Tongue (tissue), 2 donors: ENCODE data around the gene BTRC. TPM values are rescaled to one million over a fixed set of nuclear protein-coding genes. Genes with fewer than 3 reads are reported as not detected.

Source experiments
- DNase-seq: peaks from one replicate; pipeline ENCODE4 v3.0.0-alpha.2; 2015
- total RNA-seq: library from RNA; depleted of rRNA; stranded (reverse); fragments of >200 nt; gene quantifications from one replicate; pipeline ENCODE4 v1.2.3, GENCODE V29; 2014

Gene BTRC
- total RNA-seq, 1 donor from 2014 or later = 22.9 TPM

DNA sequence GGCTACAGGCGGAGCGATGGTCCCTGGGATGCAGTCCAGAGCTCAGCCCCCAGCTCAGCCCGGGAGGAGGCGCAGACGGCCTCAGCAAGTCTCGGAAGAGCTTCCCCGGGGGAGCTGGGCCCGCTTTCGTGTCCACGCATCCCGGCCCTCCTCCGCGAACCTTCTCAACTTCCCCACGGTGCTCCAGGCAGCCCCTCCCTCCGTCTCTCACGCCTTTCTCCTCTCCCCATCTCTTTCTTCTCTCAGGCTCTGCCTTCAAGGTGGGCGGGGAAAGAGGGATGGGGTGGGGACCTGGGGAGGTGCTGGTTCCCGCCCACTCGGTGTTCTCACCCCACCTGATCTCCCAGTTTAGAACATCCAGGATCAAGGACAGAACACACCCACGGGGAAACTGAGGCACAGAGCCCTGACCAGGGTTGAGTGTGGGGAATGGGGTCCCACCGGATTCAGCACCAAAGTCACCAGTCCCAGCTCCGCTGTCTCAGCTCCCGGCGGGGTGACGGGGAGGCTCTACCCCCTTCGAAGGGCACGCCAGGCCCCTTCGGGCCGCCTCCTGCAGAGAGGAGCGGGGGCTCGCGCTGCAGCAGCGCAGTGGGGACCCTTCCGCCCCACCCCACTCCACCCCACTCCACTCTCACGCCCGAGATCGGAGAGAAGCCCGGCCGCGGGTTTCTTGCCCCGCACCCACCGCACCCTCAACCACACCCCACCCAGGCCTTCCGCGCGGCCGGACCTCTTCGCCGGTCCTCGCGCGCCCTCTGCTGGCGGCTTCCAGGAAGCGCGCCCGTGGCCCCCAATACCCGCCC, 215.9 kb downstream of the BTRC start:
- DNase-seq = peak; percentile 91

DNA sequence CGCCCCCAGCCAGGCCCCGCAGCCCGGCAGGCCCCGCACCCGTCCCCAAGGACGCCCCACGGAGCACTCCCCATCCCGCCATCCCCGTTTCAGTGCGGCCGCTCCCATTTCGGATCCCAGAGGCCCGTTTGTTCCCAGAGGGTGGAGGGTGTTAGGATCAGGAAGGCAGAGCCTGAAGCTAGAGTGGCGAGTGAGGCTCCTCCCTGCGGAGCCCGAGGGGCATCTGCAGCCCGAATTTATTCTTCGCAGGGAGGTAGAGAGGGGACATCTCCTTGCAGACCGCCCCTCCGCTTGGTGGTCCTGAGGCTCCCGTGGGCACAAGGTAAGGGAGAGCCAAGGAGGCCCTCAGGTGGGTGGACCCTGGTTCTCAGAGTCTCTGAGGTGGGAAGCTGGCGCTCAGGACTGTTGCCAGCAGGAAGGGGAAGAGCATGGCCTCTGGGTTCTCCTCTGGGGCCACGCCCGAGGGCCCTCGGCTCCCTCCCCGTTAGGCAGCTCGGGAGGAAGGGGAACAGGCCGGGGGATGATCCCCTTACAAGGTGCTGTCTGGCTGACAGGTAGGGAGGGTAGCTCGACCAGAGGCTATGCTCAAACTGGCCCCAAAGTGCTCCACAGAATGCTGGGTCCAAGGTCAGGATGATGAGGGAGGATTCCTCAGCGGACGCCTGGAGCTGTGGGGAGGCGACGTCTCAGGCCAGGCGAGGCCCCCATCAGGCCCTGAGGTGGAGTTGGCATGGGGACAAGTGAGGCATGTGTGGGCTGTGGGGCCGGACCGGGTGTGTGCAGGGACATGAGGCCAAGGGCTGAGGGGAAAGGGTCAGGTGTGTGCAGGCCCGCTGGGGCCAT, 216.7 kb downstream of the BTRC start:
- DNase-seq = no peak

DNA sequence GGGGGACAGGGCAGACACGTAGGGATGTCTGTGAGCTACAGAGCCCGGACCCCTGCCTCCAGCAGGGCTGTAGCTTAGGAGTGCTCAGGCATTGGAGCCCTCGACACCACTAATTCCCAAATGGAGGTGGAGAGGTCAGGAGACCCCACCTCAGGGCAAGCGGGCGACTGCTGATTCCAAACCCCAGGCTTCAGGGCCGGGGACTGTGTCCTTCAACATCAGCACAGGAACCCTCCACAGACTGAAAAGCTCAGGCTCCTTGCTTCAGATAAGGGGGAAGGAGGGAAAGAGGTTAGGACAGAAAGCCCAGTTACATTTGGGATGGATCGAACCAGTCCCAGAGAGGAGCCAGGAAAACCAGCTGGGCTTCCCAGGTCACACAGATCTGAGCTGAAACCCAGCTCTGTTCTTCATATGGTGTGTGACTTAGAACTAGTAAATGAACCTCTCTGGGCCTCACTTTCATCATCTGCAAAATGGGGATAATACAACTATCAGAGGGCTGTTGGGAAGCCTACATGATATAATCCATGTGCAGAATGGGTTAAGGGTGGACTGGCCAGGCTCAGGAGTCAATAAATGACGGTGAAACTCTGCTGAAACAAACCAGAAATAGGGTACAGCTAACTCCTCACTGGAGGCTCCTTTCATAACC, 217.4 kb downstream of the BTRC start:
- DNase-seq = no peak

DNA sequence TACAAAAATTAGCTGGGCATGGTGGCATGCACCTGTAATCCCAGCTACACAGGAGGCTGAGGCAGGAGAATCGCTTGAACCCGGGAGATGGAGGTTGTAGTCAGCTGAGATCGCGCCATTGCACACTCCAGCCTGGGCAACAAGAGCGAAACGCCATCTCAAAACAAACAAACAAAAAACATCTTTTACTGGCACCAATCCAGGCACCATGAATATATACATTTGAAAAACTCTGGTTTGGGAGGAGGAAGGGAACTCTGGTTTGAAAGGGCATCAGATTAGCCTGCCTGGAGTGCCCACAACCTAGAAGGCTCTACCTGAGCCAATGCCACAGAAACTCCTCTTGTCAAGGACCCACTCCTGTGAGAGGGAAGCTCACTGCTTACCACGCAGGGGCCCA, 218.2 kb downstream of the BTRC start:
- no peak for DNase-seq

DNA sequence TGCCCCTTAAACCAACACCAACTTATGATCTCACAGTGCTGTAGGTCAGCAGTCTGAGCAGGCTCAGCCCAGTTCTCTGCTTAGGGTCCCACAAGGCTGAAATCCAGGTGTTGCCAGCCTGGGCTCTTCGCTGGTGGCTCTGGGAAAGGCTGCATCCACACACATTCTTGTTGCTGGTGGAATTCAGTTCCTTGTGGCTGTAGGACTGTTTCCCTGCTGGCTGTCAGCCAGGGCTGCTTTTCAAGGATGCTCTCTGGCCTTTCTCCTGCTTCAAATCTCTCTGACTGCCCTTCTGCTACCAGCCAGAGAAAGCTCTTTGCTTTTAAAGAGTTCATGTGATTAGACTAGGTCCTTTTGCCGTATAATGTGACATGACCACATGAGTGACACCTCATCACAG, 218.8 kb downstream of the BTRC start:
- DNase-seq = no peak

DNA sequence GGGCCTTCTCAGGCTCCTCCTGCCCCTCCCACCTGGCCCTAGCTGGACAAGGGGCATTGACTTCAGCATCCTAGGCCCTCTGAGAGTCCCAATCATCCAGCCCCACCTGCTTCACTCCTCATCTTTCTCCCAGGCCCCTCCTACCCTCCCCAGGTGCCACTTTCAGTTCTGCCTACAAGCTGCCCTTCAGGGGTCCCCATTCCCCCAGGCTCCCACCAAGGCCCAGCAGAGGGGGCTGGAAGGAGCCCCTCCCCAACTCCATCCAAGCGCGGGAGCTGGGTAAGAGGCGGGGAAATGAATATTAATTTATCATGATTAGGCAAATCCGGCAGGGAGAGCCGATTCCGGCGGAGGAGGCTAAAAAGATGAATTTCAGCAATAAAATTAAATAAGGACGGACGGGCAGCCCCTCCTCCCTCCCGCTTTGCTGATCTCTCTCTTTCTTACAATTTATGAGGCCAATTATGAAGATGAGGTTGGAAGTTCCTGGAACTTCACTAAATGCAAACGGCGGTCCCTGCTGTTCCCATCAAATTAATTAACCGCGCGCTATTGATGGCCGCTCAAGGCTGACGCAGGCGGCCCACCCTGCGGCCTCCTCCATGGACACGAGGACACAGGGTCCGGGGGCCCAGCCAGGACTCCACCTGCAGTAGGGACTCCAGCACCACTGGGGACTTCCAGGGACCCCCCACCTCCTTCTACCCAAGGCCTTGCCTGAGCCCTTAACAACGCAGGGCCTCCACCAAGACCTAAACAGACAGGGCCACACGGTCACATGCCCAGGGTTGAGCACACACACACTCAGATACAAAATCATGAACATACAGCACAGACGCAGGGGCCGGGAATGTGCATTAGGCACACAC, 220.2 kb downstream of the BTRC start:
- no peak for DNase-seq

DNA sequence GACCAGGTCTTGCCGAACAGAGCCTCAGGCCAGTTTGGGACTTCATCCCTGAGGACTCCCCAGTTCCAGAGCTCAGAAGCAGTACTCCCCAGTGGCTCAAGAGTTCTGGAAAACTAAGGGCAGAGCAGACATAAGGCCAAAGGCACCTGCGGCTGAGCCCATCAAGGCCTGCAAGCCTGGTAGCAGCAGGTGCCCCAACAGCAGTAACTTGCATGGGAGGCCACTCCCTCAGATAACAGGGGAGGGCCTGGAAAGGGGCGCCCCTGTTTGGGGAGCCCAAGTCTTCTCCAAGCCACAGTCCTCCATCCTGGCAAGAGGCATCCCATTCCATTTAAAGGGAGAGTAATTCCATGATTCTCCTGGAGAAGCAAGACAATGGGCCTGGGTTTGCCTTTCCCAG, 221.1 kb downstream of the BTRC start:
- DNase-seq = no peak

DNA sequence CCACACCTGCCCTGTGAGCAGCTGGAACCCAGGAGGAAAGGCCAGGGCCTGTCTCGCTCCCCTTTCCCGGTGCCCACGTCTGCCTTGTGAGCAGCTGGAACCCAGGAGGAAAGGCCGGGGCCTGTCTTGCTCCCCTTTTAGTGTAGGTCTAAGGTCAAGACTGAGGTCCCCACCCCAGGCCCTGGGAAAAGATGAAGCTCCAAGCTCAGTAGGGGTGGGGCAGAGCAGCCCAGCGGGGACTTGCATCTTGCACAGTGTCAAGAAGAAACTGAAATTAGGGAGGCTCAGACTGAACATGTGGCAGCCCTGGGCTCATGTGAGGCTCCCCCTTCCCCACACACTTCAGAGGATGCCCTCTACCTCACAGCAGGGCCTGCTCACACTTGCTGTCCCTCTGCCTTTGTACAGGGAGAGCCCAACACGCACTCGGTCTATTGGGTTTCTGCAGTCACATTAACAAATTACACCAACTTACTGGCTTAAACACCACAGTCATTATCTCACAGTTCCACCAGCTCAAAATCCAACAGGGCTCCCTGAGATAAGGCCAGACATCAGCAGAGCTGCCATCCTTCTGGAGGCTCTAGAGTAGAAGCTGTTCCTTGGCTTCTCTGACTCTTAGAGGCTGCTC, 221.7 kb downstream of the BTRC start:
- DNase-seq = no peak

DNA sequence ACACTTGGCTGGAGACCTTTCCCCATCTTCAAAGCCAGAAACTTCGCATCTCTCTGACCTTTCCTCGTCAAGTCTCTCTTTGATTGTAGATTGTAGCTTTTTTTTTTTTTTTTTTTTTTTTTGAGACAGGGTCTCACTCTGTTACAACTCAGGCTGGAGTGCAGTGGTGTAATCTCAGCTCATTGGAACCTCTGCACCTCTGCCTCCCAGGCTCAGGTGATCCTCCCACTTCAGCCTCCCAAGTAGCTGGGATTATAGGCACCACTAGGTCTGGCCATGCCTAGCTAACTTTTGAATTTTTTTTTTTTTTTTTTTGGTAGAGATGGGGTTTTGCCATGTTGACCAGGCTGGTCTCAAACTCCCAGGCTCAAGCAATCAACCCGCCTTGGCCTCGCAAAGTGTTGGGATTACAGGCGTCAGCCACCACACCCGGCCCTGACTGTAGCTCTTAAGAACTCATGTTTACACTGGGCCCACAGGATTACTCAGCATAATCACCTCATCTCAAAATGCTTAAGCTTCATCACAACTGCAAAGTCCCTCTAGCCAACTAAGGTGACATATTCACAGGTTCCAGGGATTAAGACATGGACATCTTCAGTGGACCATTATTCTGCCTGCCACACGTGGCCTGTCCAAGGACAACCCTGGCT, 222.4 kb downstream of the BTRC start:
- no peak for DNase-seq

DNA sequence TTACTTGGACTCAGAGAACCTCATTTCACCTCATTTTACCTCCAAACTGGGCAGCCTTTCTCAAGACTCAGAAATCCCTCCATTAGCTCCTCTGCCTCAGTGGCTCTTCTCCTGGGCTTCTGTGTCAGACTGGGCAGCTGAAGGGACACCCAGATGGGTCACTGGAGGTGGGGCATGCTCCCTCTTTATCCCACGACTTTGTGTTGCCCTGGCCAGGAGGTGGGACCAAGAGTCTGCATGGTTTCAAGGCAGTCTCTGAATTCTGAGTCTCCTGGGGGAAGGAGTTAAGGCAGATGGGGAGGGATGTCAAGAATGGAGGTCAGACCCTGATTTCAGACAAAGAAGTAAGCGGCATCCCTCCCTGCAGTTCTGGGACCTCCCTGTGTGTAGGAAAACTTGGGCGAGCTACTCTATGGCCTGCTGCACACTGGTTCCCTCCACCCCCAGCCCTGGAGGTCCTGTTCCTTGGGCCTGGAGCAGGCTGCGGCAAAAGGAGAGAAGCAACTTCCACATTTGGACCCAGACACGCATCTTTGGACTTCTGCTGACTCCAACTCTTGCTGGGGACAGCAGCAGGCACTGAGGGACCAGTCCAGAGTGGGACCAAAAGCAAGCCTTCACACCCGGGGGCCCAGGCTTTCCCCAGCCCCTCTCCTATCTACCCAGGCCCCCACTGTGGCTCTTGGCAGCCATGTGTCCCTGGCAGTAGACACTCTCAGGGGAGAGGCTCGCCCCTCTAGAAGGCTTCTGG, 223.3 kb downstream of the BTRC start:
- no peak for DNase-seq

DNA sequence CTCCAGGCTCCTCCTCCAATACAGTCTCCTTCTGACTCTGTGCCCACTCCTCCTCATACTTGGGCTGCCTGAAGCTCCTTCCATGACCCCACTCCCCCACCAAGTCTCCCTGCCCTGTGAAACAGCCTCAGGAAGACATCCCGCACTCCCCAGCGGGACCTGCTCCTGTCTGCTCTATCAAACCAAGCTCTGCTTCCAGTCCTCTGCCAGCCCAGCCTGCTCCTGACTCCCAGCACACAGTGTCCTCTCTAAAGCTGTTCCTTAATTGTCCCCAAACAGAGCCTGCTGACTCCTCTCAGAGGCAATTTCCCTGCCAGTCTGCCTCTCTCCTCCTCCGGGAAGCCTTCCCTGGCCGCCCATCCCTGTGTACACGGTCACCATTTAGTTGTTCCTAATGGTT, 224.2 kb downstream of the BTRC start:
- DNase-seq = no peak

DNA sequence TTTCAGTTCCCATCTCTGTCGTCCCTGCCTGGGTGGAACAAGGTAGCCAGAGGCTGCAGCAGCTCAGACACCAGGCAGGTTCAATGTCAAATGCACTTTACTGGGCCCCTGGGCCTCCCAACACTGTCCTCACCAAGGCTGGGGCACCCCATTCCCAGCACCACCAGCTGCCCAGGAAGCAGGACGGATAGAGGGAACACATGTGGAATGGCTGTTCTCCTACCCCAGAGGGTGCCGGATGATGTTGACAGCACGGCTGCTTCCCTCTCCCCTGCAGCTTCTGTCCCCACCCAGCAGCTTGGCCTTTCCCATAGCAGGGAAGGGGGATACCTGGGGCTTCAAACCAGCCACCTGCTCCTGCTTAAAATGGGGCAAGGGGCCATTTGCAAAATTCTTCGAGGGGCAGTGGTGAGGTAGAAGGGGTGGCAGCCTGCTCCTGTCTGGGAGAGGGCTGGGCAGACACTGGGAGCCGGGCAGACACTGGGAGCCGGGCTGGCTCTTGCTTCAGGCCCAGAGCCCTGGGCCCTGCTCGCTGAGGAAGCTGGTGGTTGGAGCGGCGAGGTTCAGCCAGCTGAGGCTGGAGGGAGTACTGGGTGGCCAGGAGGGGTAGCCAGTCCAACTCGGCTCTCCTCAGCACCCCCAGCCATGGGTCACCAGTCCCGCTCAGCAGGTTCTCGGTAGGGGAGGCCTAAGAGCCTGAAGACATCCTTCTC, 225.0 kb downstream of the BTRC start:
- DNase-seq = no peak

DNA sequence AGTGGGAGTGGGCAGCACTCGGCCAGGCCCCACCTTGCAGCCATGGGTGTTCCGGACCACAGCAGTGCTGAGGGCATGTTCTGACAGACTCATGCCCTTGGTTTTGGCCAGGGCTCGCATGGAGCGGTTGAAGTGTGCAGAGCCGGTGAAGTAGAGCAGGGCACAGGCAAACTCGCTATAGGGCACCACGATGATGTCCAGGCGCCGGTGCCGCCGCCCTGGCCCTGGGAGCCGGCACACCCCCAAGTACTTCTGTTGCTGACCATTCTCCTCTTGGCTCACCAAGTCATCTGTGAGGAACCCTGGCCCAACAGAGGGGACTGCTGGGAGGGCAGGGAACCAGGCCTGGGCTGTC, 225.5 kb downstream of the BTRC start:
- DNase-seq = no peak

DNA sequence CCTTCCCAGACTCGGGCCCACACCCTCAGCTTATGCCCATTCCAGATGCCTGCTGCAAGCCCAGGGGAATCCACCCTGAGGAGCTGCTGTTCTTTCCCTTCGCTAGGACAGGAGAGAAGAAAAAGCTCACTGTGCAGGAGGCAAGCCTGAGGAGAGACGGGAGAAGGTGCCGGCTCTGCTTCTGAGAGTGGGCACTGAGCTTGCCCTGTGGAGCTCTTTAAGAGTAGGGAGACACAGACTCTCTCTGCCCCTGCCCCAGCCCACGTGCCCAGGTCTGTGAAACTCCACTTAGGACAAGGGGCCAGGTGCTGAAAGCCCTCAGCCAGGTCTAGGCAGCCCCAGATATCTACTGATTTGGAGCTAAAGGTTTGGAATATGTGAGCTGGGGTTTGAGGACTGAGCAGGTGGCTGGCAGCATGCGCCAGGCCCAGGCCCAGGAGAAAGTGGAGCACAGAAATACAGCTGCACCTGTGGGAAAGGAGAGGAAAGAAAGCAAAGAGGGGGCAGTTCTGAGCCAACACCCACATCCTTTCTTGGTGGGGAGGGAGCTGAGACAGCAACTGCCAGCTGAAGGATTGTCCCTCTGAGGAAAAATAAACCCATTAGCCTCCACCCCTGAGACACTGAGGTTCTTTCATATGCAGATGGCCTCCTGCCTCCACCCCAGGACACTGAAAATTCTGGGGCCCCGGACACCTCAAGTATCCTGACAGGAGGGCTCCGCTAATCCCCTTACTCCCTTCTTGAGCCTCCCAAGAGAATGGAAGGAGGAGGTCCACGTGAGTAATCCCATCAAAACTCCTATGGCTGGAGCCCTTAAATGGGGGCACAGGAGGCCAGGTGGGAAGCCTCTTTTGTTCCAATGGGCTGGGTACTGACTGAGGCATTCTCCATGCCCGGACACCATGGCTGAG, 226.8 kb downstream of the BTRC start:
- DNase-seq = no peak

DNA sequence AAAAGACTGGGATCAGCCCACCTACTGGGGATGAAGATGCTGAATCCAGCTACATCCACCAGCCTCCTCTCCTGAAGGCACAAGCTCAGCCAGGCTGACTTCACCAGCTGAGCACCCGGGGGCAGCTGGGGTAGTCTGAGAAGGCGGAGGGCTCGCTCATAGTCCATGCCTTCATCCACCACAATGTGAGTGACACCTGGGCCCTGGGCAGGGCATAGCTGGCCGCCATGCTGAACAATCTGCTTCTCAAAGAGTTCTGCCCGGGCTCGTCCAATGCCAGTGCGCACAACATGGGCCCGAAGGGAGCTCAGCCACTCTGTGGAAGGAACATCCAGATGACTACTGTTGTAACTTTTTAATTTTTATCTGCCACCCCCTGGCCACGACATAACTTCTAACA, 231.9 kb downstream of the BTRC start:
- no peak for DNase-seq

DNA sequence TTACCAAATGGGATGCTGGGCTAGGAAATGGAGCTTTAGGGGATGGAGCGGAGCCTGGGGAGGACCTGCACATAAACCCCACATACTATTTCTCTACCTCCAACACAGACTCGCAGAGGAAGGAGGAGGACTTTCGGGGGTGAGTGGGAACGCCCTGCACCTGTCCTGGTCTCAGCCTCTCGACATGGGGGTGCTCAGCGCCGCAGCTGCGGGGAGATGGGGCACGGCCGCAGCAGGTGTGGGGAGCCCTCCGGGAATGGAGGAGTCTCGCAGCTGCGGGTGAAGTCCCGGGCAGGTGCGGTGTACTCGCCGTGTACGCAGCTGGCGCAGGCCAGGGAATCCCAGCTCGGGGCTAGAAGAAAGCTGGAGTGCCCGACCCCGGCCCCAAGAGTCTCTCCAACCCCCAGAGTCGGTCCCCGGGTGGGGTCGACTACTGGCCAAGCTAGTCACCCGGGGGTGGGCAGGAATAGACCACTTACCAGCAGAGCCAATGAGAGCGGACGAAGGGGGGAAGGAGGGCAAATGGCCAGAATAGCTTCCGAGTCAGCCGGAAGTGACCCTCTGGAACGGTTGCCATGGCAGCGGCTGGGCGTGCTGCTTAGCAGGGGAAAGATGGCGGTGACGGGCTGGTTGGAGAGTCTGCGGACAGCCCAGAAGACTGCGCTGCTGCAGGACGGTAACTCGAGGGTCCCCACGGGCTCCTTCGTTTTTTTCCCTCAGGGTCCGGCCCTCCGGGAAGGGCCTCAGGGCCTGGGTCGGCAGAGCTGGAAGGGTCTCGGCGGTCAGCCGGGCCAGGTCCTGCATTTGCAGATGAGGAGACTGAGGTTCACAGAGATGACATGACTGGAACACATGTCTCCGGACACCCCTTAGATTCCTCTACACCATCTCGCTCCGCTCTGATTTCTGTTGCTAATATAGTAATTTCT, 234.0 kb downstream of the BTRC start, which contains the start of the genes DPCD and POLL:
DPCD (plus strand) TSS at position 597 of the 929 bp plus-strand sequence; CDS start at position 613, 16 bp downstream.
POLL (minus strand) TSS at position 533 of the 929 bp plus-strand sequence. CDS start 897 bp downstream, outside the sequence.
- DNase-seq = peak; percentile 99

DNA sequence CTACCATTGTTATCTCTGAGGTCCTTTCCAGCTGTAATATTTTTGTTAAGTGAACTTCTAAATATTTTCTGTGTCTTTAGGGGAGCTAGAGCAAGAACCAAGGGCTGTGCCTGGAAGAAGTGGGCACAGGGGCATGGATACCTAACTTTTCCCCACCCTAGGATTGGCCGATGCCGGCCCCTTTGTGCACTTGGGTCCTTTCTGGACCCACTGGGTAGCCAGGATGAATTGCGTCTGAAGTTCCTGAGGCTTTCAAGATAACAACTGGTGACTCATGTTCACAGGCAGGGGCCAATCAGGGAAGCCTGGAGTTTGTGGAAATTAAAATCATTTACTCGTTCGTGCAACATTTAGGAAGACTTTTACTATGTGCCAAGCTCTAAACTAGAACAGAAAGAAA, 234.9 kb downstream of the BTRC start:
- DNase-seq = no peak
